Measurements from ENCODE around the gene HIF3A. TPM values are rescaled to one million over a fixed set of nuclear protein-coding genes. Genes with fewer than 3 reads are reported as not detected.
A peak's percentile ranks its signal among the peaks of the same experiment; 100 is the strongest.
"Not testable (repeated sequence)": the region's sequence is repeated elsewhere in the genome, so short reads cannot be mapped to it uniquely, and the experiment has no call there.

Gene HIF3A
- total RNA-seq, 4 donors from 2014 or later, result 49.3 to 383 (median 144) TPM

- Histone ChIP-seq H3K4me3 (no peak overlapping the region), H3K27me3 (no peaks in the 10 kb centered on the region), H3K9me3 (no peaks in the 10 kb centered on the region), H3K27ac (peak overlapping the region in 3 of 4 donors; percentile 72 to 81 (median 78)), H3K4me1 (peaks cover 0 to 64% (median 26%) of the 10 kb centered on the region in 3 donors), H3K36me3 (peaks cover 0 to 49% of the 10 kb centered on the region in 2 donors)
- WGBS, 2 donors (ENCODE audit: low coverage in 1 of 2), result 83 to 85% methylated on average over 6 of the region's 21 CpGs
- TF ChIP-seq EP300 (IDR thresholded peaks at IDR 0.05), result no peak
- TF ChIP-seq POLR2AphosphoS5 (IDR thresholded peaks at IDR 0.05), result no peak
- TF ChIP-seq CTCF (IDR thresholded peaks at IDR 0.05), result no peak
- no peak for TF ChIP-seq POLR2A (IDR thresholded peaks at IDR 0.05)
- no peak for ATAC-seq
Observed at GRCh38 chr19:46374536-46375475, 78.0 kb downstream of the HIF3A start.

GRCh38 chr19:46375476-46376067, 78.7 kb downstream of the HIF3A start:
- H3K27ac ChIP-seq, result peak overlapping the region in 1 of 4 donors; percentile 18
- ATAC-seq, H3K27me3 ChIP-seq, H3K4me3 ChIP-seq, H3K9me3 ChIP-seq: not testable (repeated sequence)
- WGBS, 2 donors (ENCODE audit: low coverage in 1 of 2), result no CpG with 5 or more reads among the region's 22 CpGs
- H3K36me3 ChIP-seq, result peaks cover 0 to 53% of the 10 kb centered on the region in 2 donors
- H3K4me1 ChIP-seq, result peaks cover 0 to 66% (median 26%) of the 10 kb centered on the region in 3 donors

GRCh38 chr19:46376241-46377153, 79.7 kb downstream of the HIF3A start:
- WGBS, 2 donors (ENCODE audit: low coverage in 1 of 2), result 94% methylated on average over 3 to 7 of the region's 20 CpGs
- H3K4me3 ChIP-seq, result no peak overlapping the region

GRCh38 chr19:46378268-46378667, 81.4 kb downstream of the HIF3A start:
- WGBS, 2 donors (ENCODE audit: low coverage in 1 of 2), result 22 to 28% methylated on average over 1 to 2 of the region's 2 CpGs

More at GRCh38 chr19:46376241-46377153, 79.7 kb downstream of the HIF3A start:
- TF ChIP-seq POLR2A (IDR thresholded peaks at IDR 0.05) (no peak), POLR2AphosphoS5 (IDR thresholded peaks at IDR 0.05) (no peak), EP300 (IDR thresholded peaks at IDR 0.05) (no peak), CTCF (IDR thresholded peaks at IDR 0.05) (no peak)
- Histone ChIP-seq H3K36me3 (peaks cover 0 to 49% of the 10 kb centered on the region in 2 donors), H3K9me3 (no peaks in the 10 kb centered on the region), H3K27ac (peak overlapping the region in 2 of 4 donors; percentile 31 to 59), H3K27me3 (no peaks in the 10 kb centered on the region), H3K4me1 (peaks cover 0 to 63% (median 26%) of the 10 kb centered on the region in 3 donors)
- ATAC-seq, result no peak

More at GRCh38 chr19:46378268-46378667, 81.4 kb downstream of the HIF3A start:
- Histone ChIP-seq H3K4me3 (no peak overlapping the region), H3K27ac (peak overlapping the region in 3 of 4 donors; percentile 40 to 59 (median 45)), H3K36me3 (peaks cover 0 to 65% of the 10 kb centered on the region in 2 donors), H3K27me3 (no peaks in the 10 kb centered on the region), H3K4me1 (peaks cover 0 to 56% (median 18%) of the 10 kb centered on the region in 3 donors), H3K9me3 (no peaks in the 10 kb centered on the region)
- TF ChIP-seq POLR2AphosphoS5 (IDR thresholded peaks at IDR 0.05), result peak; percentile 61
- no peak for TF ChIP-seq EP300 (IDR thresholded peaks at IDR 0.05)
- TF ChIP-seq CTCF (IDR thresholded peaks at IDR 0.05), result no peak
- ATAC-seq, result peak; percentile 44

Data from gastroesophageal sphincter (tissue), 4 donors.